Stimulated activated CD8-positive, alpha-beta memory T cell treated with anti-CD3 and anti-CD28 coated beads, Interleukin-12 subunit alpha, Interleukin-12 subunit beta, amount 100 ng/mL, for 4 hours (primary cell): ENCODE measurements around the gene HCCS.
A peak's percentile ranks its signal among the peaks of the same experiment; 100 is the strongest.
"Not testable (repeated sequence)": the region's sequence is repeated elsewhere in the genome, so short reads cannot be mapped to it uniquely, and the experiment has no call there.

Source experiments
- DNase-seq: peaks from one replicate; pipeline ENCODE4 v3.0.0-alpha.2; 2020; ENCODE audit warnings: low read depth

Gene HCCS

DNA sequence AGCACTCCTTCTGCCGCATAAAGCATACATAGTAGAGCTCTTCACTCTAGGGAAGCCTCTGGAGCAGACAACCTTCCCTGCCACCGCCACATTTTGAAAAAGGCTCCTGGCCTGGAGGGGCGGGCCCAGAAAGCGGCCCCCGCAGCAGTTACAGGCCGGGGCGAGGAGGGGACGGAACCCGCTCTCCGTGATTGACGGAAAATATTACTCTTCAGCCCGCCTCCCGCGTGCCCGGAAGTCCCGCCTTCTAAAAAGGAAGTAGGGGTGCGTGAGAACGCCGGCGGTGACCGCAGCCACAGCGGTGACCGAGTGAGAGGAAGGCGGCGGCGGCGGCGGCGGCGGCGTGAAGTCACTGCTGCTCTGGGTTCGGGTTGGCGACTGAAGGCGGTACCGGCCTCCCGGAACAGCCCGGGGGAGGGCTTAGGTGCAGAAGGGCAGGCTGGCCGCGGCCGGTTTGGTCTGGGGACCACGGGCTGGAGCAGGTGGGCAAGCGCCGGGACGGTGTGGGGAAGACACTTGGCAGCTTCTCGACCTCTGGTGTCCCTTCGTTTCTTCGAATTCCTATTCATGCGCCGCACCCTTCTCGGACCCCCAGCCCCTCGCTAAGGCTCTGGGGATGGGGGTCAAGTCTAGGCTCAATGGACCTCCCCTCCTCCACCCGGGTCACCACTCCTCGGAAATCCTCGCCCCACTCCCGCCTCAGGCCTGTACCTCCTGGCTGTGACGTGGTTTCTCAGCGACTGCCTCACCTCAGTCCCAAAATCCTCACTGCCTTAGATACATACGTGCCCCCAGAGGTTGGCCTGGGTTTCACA lies at the start of gene HCCS:
Gene HCCS (plus strand): TSS at position 296 of the 815 bp plus-strand sequence. CDS start 729 bp downstream, outside the sequence.
- peak; percentile 74 for DNase-seq

DNA sequence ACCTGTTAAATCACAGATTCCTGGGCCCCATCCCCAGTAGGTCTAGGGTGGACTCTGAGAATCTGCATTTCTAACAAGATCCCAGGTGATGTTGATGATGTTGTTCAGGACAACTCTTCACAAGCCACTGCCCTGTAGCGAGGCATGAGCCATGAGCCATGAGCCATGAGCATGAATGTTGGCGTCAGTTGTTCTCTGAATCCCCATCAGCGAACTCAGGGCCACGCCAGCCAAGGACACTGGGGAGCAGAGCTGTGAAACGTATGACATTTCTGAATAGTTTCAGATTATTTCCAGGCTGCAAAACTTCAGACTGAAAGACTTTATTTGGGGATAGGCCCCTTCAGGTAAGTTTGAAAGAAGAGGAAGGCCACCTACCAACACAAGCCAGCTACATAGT lies 46.9 kb upstream of the HCCS start:
- DNase-seq: no peak

DNA sequence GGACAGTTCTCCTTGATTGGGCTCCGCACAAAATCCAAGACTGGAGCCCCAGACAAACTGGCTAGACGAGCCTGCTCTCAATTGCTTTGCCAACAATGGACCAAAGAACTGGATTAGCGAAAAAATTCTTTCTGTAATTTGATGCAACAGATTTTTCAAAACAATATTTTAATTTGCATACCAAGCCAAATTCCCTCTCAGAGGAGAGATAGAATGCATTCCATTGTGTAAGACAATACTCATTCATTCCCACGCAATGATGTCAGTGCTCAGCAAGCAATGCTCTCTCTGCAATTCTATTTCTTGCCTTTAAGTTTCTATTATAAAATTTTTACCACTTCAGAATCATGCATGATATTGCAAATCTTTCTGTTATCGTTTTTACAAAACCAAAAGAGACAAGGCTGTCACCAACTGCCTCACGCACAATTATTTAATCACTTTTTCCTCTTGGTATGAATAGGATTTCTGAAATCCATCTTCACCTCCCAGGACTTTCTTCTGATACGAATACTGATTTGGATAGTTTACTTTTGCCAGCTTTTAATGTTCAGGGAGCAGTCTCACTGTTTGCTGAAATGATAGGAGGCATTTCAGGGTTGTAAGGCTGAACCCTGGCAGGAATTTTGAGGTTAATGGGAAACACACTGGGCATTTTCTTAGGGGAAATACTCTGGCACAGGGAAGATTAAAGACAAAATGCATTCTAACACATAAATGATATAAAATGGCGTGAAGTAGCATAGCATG lies 46.1 kb upstream of the HCCS start:
- DNase-seq: no peak

DNA sequence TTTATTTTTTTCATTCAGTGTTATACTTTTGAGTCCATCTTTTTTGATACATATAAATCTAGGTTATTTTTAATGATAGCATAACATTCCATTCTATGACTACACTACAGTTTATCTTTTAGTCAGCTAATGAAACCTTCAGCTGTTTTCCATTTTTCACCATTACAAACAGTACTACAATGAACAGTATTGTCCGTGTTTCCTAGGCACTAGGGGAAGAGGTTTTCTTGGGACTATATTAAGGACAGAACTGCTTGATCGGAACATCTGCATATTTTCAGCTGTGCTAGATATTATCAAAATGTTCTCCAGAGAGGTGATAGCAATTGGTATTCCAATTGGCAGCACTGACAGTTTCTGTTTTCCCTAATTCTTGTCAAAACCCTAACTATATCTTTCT lies 44.3 kb upstream of the HCCS start:
- no peak for DNase-seq

DNA sequence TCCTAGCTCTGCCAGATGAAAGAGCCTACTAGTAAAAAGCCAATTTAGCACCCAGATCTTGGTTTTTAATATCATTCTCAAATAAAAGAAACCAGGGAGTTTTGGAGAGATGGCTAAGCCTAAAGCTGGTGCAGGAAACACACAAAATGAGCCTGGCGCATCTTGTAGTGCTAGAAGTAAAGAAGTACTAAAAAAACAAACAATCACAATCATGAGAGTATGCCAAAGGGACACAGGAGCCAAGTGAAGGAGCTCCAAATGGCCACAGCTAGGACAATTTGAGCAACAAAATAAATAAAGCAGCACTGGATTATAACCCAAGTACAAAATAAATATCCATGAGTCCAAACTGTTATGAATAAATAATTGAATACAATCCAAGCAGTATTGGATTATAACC lies 37.8 kb upstream of the HCCS start:
- no peak for DNase-seq

DNA sequence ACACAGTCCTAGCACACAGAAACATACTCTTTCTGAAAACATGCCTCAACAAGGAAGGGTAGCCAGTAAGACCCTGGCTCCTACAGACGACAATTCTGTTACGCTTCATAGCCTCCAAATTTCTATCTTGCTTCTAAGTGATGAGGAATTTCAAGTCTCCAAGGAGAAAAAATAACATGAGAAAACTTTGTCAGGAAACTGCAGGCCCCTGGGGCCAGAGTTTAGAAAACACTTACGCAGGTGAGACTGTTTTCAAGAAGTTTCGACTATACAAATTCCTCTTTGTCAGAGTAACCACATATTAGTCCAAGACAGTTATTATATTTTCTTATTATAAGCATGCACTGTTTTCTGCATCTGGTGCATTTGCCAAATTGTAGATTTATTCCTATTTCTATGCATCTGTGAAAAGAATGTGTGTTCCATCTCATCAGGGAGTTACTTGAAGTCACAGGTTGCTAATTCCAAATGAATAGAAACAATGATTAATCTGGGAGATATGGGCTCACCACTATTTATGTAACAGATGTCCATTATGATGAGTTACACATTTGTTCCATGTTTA lies 30.3 kb upstream of the HCCS start:
- DNase-seq: no peak

DNA sequence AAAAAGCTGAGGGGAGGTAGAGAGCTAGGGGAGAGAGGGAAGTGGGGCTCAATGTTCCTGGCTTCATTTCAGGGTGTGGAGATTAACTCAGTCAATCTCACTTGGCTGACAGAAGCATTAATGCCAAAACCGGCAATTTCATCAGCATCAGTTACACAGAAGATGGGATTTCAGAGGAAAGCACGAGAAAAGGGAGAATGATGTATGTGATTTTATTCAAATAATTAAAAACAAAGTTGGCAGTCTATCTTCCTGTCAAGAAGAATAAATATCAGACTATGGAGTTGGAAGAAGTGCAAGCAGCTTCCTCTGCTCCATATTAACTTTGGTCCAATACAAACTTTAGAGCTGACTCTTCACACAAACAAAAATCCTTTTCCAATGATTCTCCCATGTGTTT lies 29.6 kb upstream of the HCCS start:
- DNase-seq: no peak

DNA sequence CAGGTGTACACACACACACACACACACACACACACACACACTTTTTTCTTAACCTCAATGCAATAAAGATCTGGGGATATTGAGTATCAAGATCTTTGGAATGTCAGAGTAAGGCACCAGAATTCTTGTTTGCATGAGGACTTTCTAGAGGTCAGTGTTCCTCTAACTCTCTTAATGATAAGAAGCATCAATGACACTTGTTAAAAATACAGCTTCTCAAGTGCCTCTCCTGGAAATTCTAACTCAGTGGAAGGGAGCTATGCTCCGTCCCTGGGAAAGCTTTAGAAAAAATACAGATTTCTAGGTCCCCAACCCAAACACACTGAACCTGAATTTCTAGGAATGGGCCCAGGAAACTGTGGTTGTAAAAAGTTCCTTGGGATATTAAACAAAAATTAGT lies 25.8 kb upstream of the HCCS start:
- DNase-seq: no peak

DNA sequence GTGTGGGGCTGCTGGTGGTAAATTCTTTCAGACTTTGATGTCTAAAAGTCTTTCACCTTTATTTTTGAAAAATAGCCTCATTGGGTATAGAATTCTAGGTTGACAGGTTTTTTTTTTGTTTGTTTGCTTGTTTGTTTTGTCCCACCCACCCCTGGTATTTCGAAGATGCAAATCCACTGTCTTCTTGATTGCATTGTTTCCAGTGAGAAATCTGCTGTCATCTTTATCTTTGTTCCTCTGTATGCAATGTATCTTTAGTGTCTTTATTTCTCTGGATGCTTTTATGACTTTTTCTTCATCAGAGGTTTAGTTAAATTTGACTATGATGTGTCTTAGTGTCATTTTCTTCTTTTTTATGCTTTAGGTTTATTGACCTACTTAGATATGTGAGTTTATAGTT lies 21.3 kb upstream of the HCCS start:
- DNase-seq: no peak

DNA sequence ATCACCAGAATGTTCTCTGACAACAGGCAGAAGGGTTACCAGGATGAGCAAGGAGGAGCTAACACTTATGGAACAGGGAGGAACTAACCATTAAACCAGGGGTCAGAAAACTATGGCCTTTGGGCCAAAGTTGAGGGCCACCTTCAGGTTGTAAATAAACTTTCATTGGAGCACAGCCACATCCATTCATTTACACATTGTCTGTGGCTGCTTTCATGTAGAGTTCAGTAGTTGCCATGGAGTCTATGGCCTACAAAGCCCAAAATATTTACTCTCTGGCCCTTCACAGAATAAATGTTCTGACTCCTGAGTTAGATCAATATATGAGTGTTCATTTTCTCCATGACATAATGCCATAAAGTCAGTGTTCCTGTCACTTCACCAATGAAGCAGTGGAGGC lies 13.2 kb upstream of the HCCS start:
- DNase-seq: no peak

DNA sequence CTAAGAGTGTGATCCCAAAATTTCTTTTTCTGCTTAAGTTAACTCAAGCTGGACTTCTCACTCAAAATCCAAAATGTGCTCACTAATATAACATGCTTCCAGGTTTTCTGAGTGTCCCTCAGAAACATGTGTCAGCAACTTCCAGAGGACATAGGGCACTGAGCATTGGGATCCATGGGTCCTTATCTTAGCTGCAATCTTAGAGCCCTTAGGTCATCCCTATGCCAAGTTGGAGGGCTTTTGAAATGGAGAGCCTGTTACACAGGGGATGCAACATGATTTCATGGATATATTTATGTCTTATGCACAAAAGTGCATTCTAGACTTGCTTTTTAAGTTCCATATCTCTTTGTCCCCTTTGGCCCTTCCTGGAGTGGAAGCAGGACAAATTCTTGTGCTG lies 11.7 kb upstream of the HCCS start:
- DNase-seq: no peak

DNA sequence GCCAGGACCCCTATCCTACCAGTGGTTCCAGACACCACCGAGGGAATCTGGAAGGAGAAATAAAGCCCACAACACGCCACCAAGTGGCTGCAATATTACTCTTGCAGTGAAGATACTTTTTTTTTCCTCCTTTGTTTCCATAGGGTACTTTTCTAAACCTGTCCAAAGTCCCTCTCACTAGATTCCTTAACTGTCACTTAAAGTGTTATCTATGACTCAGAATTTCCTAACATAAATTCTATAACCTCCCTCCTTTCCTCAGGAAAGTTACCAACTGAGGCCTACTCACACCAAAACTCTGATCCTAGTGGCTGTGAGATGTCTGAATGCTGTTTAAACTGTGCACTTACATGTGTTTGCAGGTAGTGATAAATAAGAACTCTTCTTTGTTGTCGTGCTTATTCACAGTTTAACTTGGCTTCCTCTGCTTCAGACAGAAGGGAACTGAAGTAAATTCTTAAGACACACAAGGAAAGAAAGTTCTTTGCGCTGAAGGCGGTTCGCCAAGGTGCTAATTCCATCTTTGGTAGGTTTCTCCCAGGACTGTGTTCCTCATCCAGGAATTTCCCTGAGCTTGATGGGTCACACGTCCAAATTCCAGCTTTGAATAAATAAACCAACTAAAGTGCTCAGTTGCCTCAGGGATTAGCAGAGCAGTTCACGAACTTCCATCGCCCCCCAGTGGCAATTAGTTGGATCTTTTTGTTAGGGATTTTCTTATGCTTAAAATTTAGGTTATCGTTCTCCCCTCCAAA lies 10.7 kb upstream of the HCCS start:
- no peak for DNase-seq

DNA sequence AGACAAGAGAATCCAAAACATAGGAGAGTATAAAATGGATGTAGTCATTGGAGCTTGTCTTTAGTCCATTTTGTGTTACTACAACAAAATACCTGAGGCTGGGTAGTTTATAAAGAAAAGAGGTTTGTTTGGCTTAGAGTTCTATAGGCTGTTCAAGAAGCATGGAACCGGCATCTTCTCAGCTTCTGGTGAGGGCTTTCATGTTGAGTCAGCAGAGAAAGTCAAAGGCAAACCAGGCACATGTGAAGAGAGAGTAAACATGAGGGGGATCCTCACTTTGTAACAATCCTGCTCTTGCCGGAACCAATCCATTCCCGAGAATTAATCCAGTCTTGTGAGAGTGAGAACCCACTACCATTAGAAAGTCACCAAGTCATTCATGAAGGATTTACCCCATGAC lies 8.1 kb upstream of the HCCS start:
- no peak for DNase-seq

DNA sequence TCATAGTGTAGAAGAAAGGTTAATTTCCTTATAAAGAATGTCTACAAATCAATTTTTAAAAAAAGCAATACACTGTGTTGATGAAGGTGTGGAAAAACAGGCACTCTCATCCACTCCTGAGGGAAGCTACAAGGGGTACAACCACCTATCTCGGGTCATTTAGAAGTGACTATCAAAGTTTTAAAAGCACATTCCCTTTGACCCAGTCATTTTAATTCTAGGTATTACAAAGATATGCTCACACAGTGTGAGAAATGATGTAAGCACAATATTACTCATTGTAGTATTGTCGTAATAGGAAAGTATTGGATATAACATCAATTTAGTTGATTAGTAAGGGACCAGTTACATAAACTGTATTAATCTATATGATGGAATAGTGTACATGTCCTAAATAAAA lies 7.4 kb upstream of the HCCS start:
- DNase-seq: no peak

DNA sequence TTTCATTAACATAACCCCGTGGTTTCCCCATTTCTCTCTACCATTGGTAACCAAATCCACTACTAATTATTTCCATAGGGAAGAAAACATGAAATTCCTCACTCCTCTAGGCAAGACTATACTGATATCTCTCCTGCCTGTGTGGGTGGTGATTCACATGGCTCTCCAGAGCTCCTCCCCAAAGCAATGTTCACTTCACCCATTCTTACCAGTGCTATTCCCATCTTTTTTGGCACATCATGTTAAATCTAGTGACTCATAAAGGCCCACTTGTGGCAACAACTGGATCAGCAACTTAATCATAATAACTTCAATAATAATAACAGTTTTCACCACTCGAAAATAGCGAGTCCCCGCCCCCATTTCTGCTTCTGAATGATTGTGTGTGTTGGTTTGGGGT lies 6.1 kb upstream of the HCCS start:
- no peak for DNase-seq

DNA sequence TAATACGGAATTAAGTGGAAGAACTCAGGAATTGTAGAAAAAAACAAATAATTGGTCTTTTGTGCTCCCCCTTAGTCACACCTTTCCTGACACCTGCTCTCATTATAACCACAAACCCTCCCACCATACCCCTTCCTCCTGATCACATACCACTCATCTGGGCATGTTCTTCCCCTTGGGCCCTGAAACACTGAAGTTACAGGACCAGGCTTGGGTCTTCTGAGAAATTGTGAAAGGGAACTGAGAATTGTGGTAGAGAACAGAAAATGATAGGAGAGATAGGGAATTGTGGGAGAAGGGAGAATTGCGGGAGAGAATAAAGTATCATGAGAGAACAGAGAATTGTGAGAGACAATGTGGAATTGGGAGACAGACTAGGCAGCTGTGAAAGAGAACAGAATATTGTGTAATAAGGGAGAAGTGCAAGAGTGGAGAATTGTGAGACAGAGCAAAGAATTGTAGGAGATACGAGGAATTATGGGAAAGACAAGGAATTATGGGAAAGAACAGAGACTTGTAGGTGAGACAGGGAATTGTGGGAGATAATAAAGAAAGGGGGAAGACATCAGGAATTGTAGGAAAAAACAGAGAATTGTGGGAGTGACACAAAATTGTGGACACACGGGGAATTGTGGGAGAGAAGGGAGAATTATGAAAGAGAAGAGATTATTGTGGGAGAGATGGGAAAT lies 2.7 kb upstream of the HCCS start:
- no peak for DNase-seq

DNA sequence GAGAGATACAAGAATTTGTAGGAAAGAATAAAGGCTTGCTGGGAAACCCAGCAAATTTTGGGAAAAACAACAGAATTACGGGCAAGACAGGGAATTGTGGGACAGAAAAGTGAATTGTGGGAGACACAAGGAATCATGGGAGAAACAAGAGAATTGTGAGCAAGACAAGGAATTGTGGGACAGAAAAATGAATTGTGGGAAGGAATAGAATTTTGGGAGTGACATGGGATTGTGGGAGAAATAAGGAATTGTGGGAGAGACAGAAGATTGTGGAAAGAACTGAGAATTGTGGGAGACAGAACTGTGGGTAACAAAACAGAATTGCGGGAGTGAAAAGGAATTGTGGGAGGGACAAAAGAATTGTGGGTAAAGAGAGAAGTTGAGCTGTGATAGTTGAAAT lies 1.2 kb upstream of the HCCS start:
- DNase-seq: no peak

DNA sequence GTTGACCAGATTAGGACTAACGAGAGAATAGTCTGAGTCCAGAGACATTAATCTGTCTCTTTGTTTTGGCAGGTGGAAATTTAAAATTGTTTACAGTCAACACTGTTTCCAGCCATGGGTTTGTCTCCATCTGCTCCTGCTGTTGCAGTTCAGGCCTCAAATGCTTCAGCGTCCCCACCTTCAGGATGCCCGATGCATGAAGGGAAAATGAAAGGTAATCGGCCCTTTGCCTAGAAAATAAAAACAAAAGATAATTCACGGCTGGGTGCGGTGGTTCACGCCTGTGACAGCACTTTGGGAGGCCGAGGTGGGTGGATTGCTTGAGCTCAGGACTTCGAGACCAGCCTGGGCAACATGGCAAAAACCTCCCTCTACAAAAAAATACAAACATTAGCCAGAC lies 815 bp downstream of the HCCS start:
- no peak for DNase-seq

DNA sequence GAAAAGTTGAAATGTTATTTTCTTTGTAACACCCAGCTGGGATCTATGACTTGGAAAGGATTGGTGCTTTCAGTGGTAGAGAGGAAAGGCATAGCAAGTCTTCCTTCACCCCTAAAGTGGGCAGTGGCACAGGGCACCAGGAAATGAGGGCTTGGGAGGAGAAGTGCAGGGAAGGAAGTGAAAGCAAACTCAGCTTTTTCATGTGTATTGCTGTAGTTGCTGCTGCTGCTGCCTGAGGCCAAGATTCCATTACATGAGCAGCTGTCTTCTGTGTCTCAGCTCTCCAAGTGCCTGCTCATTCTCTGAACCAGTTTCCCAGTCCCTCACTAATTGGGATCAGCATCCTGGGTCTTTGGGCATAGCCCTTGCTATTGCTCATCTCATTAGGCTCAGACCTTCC lies 2.6 kb downstream of the HCCS start:
- DNase-seq: no peak

DNA sequence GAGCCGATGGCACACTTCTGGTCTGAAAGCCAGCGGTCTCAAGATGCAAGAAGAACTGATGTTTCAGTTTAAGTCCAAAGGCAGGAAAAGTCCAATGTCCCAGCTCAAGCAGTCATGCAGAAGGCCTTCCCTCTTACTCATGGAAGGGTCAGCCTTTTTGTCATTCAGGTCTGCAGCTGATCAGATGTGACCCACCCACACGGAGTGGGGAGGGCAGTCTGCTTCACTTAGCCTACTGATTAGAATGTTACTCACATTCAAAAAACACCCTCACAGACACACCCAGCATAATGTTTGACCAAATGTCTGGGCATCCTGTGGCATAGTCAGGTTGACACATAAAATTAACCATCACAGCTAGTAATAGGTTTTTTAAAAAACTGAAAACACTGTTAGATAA lies 6.6 kb downstream of the HCCS start:
- DNase-seq: no peak

DNA sequence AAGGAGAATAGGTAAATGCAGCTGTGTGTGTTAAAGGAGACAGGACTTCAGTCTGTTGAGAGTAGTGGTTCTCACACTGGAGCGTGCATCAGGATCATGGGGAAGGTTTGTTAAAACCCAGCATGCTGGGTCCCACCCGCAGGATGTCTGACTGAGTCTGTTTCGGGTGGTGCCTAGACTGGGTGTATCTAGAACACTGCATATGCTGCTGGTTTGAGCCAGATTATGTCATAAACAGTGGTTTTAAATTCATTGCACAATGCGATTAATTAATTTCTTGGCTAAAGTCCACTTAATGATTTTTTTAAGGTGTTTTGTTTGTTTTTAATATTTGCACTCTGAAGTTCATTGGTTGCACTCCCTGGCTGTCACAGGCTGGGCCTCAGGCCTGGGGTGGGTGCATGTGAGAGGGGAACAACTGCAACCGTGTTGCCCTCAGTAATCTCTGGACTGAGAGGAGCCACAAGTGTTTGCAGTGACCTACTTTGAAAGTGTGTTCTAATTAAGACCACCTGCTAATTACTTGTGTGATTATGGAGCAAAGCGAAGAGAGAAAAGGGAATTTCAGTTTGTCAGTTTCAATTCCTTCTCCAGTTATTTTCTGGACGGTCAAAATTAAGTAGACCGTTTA lies 8.3 kb downstream of the HCCS start:
- no peak for DNase-seq

DNA sequence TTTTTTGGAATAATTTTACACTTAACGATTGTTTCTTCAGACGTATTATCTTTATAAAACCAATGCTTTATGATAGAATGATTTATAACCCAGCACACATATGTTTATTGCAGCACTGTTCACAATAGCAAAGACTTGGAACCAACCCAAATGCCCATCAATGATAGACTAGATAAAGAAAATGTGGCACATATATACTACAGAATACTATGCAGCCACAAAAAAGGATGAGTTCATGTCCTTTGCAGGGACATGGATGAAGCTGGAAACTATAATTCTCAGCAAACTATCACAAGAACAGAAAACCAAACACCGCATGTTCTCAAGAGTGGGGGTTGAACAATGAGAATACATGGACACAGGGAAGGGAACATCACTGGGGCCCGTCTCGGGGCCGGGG lies 12.0 kb downstream of the HCCS start:
- not testable (repeated sequence) for DNase-seq
